ENCODE measurements around the gene MEAK7.

MEAK7 gene

GRCh38 chr16:84475643-84476240 lies 28.7 kb downstream of the MEAK7 start (continued):
- TF ChIP-seq CREB5 (CRISPR knock-in tag; IDR thresholded peaks at IDR 0.05; ENCODE audit: low read depth) (no peak), ZNF70 (CRISPR knock-in tag; IDR thresholded peaks at IDR 0.05) (no peak), TOX (CRISPR knock-in tag; IDR thresholded peaks at IDR 0.05; ENCODE audit: borderline replicate concordance) (no peak), CSDC2 (CRISPR knock-in tag; IDR thresholded peaks at IDR 0.05) (no peak)

- TF ChIP-seq ISL1 (CRISPR knock-in tag; IDR thresholded peaks at IDR 0.05) (no peak), CSRNP3 (CRISPR knock-in tag; IDR thresholded peaks at IDR 0.05) (no peak), ZNF70 (CRISPR knock-in tag; IDR thresholded peaks at IDR 0.05) (no peak), CSDC2 (CRISPR knock-in tag; IDR thresholded peaks at IDR 0.05) (no peak), TCF4 (CRISPR knock-in tag; IDR thresholded peaks at IDR 0.05; ENCODE audit: borderline replicate concordance) (no peak), CREB5 (CRISPR knock-in tag; IDR thresholded peaks at IDR 0.05; ENCODE audit: low read depth) (no peak)
- ATAC-seq: no peak
Observed at GRCh38 chr16:84471966-84472365, 32.5 kb downstream of the MEAK7 start.

- no peak for TF ChIP-seq ZFP30 (CRISPR knock-in tag; IDR thresholded peaks at IDR 0.05)
- no peak for TF ChIP-seq RARB (CRISPR knock-in tag; IDR thresholded peaks at IDR 0.05)
- TF ChIP-seq ZNF8 (CRISPR knock-in tag; IDR thresholded peaks at IDR 0.05): no peak
- no peak for TF ChIP-seq ESRRG (CRISPR knock-in tag; IDR thresholded peaks at IDR 0.05)
- TF ChIP-seq GLIS3 (CRISPR knock-in tag; IDR thresholded peaks at IDR 0.05): no peak
Observed at GRCh38 chr16:84471316-84471715, 33.1 kb downstream of the MEAK7 start.

GRCh38 chr16:84467709-84468108 lies 36.8 kb downstream of the MEAK7 start:
- TF ChIP-seq POU6F1 (CRISPR knock-in tag; IDR thresholded peaks at IDR 0.05; ENCODE audit: borderline replicate concordance, low read depth) (no peak), ZNF8 (CRISPR knock-in tag; IDR thresholded peaks at IDR 0.05) (peak; percentile 99), TOX (CRISPR knock-in tag; IDR thresholded peaks at IDR 0.05; ENCODE audit: borderline replicate concordance) (no peak)
- no peak for ATAC-seq

More at GRCh38 chr16:84471316-84471715, 33.1 kb downstream of the MEAK7 start:
- no peak for ATAC-seq

GRCh38 chr16:84467256-84467655 lies 37.2 kb downstream of the MEAK7 start:
- TF ChIP-seq CREB5 (CRISPR knock-in tag; IDR thresholded peaks at IDR 0.05; ENCODE audit: low read depth): no peak
- TF ChIP-seq PPARA (CRISPR knock-in tag; IDR thresholded peaks at IDR 0.05; ENCODE audit: borderline replicate concordance): no peak
- no peak for TF ChIP-seq ESRRG (CRISPR knock-in tag; IDR thresholded peaks at IDR 0.05)
- TF ChIP-seq SNAI2 (CRISPR knock-in tag; IDR thresholded peaks at IDR 0.05): no peak
- no peak for TF ChIP-seq ARNTL (CRISPR knock-in tag; IDR thresholded peaks at IDR 0.05; ENCODE audit: borderline replicate concordance, low read depth)
- TF ChIP-seq ZNF70 (CRISPR knock-in tag; IDR thresholded peaks at IDR 0.05): no peak
- ATAC-seq: no peak

- no peak for ATAC-seq
- TF ChIP-seq ZFP3 (CRISPR knock-in tag; IDR thresholded peaks at IDR 0.05) (no peak), PPARA (CRISPR knock-in tag; IDR thresholded peaks at IDR 0.05; ENCODE audit: borderline replicate concordance) (no peak), ISL1 (CRISPR knock-in tag; IDR thresholded peaks at IDR 0.05) (no peak), CSDC2 (CRISPR knock-in tag; IDR thresholded peaks at IDR 0.05) (no peak), SNAI2 (CRISPR knock-in tag; IDR thresholded peaks at IDR 0.05) (no peak), TOX (CRISPR knock-in tag; IDR thresholded peaks at IDR 0.05; ENCODE audit: borderline replicate concordance) (no peak), ARNTL (CRISPR knock-in tag; IDR thresholded peaks at IDR 0.05; ENCODE audit: borderline replicate concordance, low read depth) (no peak), ZNF565 (CRISPR knock-in tag; conservative IDR thresholded peaks at IDR 0.05; ENCODE audit: low read depth) (no peak), ESRRG (CRISPR knock-in tag; IDR thresholded peaks at IDR 0.05) (no peak), GLIS3 (CRISPR knock-in tag; IDR thresholded peaks at IDR 0.05) (no peak), POU6F1 (CRISPR knock-in tag; IDR thresholded peaks at IDR 0.05; ENCODE audit: borderline replicate concordance, low read depth) (no peak), TCF4 (CRISPR knock-in tag; IDR thresholded peaks at IDR 0.05; ENCODE audit: borderline replicate concordance) (no peak), TSHZ2 (CRISPR knock-in tag; IDR thresholded peaks at IDR 0.05) (no peak)
Observed at GRCh38 chr16:84466692-84467091, 37.8 kb downstream of the MEAK7 start.

Data from SK-N-SH treated with all-trans-retinoic acid at 6 μM for 48 hours (cell line).